ENCODE measurements around the gene TAF4.
"Not testable (repeated sequence)": the region's sequence is repeated elsewhere in the genome, so short reads cannot be mapped to it uniquely, and the experiment has no call there.

Gene TAF4

DNA sequence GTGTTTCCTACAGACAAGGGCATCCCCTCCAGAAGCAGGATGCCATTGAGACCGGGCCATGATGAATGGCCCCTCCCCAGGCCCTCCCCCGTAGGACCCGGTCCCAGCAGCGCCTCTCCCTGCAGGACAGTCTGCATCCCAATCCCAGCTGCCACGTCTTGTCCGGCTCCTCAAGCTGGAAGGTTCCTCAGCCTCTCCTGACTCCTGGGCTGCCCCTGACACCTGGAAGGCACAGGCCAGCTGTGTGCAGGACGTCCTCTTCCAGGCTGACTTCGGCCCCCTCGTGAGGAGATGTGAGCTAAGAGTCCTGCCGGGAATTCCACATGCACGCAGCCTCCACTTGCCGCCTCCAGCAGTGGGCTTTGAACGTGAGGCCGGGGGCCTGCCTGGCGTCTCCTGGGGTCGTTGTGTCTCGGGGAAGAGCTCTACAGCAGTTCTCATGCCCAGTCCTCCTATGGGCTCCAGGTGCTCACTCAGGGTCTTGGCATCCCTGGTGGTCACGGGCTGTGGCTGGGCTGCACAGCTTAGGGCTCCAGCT is 64.4 kb downstream of the TAF4 start:
- DNase-seq (ENCODE audit: low read depth), result no peak

- no peak for DNase-seq (ENCODE audit: low read depth)
These were observed 67.1 kb downstream of the TAF4 start for GRCh38 chr20:61998343-61999121.

GRCh38 chr20:61997891-61998290 is 67.8 kb downstream of the TAF4 start:
- DNase-seq (ENCODE audit: low read depth), result no peak

DNA sequence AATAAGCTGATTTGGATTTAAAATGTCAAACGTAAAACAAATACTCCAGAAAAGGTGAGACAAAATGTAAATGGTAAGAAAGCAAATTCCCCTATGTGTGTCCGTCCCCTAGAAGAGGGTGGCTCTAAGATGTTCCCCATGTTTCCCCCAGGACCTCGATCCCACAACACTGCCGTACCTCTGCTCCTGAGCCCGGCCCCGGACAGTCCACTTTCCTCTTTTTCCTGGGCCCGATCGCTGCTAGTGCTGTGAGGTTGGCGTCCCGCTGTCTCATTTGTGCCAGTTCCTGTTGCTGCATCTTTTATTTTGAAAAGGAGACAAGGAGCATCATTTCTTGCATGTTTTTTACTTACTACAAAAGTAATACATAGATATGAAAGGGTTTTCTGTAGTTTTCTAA is 68.3 kb downstream of the TAF4 start:
- DNase-seq (ENCODE audit: low read depth), result no peak

DNA sequence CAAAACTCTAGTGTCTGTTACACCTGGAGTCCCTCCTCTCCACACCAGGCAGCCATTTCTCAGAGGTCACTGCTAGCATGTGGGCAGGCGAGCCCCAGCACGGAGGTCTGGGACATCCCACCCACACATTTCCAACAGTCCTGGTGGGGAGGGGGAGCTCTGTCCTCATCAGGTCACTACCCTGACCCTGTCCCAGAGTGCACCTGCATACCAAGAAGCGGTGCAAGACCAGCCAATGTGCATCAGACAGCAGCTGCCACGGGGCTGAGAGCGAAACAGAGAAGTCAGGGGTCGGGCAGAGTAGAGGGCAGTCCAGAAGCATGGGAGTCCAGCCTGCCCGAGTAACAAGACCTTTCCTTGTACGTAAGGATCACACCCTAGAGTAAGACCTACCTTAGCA is 71.1 kb downstream of the TAF4 start:
- DNase-seq (ENCODE audit: low read depth), result no peak

DNA sequence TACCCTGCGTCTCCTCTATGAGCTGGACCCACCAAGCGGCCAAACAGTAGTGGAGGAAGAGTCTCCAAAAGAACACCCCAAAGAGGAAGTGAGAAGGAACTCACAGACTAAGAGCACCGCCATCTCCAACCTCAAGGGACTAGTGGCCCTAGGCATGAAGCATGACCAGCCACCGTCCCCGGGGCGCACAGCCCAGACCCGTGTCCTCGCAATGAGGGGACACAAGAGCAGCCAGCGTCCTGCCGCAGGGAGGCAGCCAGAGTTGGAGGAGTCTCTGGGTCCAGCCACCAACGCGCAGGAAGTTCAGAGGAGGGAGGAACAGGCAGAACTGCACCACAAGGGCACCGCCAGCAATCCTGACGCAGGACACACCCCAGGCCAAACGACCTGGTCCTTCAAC is 72.6 kb downstream of the TAF4 start:
- DNase-seq (ENCODE audit: low read depth), result no peak

GRCh38 chr20:61991476-61991875 is 74.2 kb downstream of the TAF4 start:
- no peak for DNase-seq (ENCODE audit: low read depth)

DNA sequence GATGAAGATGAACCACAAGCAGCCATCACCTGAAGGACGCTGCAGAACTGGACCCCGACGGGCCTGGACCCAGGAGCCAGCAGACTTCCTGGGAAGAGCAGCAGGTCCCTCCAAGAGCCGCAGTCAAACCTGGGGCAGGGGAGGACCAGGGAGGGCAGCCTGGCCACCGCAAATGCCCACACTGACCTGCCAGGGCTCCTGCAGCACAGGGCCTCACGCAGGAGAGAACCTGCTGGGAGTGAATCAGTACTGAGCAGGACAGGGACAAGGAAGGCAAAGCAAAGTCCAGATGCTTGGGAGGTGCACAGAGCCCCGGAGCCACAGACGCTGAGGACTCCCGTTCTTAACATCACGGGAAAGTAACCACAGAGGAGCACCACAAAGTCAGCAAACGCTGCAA is 75.2 kb downstream of the TAF4 start:
- no peak for DNase-seq (ENCODE audit: low read depth)

DNA sequence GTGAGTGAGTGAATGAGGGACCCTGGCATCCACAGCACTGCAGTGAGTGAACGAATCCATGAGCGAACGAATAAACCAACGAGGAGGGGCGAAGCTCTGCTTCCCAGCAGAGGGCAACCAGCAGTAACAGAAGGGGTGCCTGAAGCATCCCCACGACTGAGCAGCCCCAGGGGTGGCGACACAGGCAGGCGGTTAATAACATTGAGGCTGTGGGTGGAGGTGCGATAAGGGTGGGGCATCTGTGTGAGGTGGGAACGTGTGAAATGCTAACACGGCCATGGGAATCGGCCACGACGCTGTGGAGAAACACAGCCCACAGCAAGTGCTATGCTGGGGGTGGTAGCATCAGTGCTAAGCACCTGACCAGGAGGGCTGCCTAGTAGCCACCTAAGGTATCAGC is 75.9 kb downstream of the TAF4 start:
- no peak for DNase-seq (ENCODE audit: low read depth)

DNA sequence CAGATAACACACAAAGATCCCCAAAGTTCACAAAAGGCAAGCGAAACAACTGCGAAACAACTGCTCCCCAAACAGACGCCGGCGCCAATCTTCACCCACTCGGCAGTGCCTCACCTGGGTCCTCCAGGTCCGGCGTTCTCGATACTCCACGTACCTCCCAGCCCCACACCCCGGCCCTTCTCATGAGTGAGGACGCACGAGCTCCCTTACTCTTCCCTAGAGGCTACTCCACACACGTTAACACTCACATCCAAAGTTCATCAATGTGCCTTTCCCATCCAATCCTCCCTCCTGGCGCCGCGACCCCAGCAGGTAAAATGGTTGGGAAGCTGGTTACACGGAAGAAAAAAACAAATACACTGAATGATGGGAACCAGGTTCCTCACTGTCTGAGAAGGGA is 77.0 kb downstream of the TAF4 start:
- DNase-seq (ENCODE audit: low read depth), result no peak

DNA sequence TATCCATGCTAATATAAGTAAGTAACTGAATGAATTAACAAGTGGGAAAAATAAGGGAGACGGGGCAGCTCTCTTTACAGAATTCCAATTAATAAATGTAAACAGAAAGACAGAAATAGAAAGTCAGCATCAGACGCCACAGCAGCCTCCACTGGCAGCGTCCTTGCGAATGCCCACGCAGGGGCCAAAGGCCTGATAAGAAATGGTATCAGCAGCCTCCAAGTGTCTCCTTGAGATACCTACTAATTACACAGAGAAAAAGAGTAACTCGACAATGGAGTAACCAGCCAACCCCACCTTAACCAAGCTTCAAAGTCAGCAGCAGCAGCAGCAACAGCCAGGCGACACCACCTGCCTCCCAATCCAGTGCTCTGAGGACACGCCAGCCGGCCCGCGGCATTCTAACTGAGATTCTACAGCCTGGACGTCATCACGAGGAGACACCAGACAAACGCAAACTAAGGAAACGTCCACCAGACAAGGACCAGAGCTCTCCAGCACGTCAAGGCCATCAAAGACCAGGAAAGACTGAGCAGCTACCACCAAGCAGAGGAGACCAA is 78.8 kb downstream of the TAF4 start:
- no peak for DNase-seq (ENCODE audit: low read depth)

- no peak for DNase-seq (ENCODE audit: low read depth)
These were observed 80.6 kb downstream of the TAF4 start for GRCh38 chr20:61985096-61985495.

DNA sequence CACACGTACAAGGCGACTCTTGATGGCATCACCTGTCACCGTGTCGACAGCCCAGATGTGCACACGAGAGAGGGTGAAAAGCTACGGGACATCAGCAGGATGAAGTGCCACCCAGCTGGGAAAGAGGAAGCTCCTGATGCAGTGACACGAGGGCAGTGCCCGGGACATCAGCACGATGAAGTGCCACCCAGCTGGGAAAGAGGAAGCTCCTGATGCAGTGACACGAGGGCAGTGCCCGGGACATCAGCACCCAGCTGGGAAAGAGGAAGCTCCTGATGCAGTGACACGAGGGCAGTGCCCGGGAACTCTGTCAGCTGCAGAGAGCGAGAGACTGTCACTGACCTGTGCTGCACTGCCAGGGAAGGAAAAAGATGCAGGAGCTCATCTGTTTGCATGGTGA is 81.2 kb downstream of the TAF4 start:
- not testable (repeated sequence) for DNase-seq (ENCODE audit: low read depth)

DNA sequence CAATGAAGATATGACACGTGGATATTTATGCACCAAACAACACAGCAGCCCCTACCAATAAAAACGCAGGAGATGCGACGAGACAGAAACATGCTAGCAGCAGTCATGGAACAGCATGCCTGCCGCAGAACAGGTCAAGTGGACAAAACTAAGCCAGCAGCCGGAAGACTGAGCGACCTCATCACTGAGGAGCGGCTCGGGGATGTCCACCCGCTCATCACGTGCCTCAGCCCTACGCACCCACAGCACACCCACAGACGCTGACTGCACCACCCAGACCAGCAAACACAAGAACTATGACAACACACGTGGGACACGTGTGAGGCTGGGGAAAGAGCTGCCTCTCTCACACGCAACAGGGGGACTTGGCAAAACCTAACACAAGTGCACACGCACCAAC is 81.7 kb downstream of the TAF4 start:
- DNase-seq (ENCODE audit: low read depth), result no peak

- no peak for DNase-seq (ENCODE audit: low read depth)
These were observed 82.7 kb downstream of the TAF4 start for GRCh38 chr20:61982951-61983315.

GRCh38 chr20:61982191-61982950 is 83.3 kb downstream of the TAF4 start:
- DNase-seq (ENCODE audit: low read depth), result no peak

DNA sequence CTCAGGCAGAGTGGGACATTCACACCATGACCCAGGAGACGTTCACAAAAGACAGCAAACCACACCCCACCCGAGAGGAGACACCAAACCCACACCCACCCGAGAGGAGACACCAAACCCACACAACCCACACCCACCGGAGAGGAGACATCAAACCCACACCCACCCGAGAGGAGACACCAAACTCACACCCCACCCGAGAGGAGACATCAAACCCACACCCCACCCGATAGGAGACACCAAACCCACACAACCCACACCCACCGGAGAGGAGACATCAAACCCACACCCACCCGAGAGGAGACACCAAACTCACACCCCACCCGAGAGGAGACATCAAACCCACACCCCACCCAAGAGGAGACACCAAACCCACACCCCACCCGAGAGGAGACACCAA is 84.0 kb downstream of the TAF4 start:
- DNase-seq (ENCODE audit: low read depth), result not testable (repeated sequence)

DNA sequence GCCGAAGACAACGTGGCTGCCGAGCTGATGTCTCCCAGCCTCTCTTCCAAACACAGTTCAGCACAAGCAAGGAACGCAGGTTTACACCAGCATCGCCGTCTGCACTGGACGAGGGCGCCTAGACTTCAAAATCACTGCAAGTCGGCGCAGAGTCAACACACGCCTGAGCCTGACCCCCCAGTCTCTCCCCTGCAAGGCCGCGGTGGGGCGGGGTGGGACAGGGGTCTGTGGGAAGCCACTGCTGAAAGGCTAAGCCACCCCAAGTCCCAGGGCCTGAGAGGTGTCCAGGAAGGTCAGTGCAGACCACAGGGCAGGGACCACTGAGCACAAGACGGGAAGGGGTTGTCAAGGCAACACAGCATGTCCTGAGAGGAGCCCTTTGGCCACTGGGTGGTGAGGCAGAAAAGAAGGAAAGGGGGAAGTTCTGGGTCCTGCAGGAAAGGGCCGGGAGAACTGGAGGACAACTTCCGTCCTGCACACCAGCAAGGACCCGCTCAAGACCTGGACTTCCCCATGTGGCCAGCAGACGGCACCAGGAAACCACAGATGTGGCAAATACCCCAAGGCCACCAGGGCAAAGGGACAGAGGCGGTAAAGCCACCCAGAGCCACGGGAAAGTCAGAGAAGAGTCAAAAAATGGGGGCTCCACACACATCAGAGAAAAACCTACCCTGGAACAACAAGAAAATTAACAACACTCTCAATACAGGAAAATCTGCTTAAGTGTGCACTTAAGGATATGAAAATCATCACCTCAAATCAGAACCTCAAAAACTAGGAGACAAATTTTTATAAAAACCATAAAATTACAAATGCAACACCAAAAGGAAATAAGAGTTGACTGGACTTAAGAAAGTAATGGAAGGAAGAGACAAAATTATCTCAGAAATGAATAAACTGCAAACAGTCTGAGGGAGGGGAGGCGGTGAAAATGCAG is 84.8 kb downstream of the TAF4 start:
- DNase-seq (ENCODE audit: low read depth), result no peak

GRCh38 chr20:61979701-61980635 is 85.7 kb downstream of the TAF4 start:
- no peak for DNase-seq (ENCODE audit: low read depth)

- DNase-seq (ENCODE audit: low read depth), result no peak
These were observed 86.6 kb downstream of the TAF4 start for GRCh38 chr20:61979090-61979489.

- DNase-seq (ENCODE audit: low read depth), result no peak
These were observed 87.2 kb downstream of the TAF4 start for GRCh38 chr20:61978491-61978890.
